GM12878 (cell line): ENCODE results near the gene BCAS4. TPM values are rescaled to one million over a fixed set of nuclear protein-coding genes. Genes with fewer than 3 reads are reported as not detected.

Experiments
- ATAC-seq: fragments of 200-7000 bp; cut with Tn5 transposase; 3 replicates; pipeline ENCODE4 v1.9.1; 2020; ENCODE audit warnings: mild to moderate bottlenecking, moderate library complexity
- BruUV-seq: library from RNA; stranded (reverse); fragments of 400-500 nt; replicated peaks from 2 replicates; lab custom pipeline; 2021; lab: Mats Ljungman, UMichigan
- CTCF ChIA-PET: fragments of 300-600 bp; sonication (Branson Sonifier 250); formaldehyde crosslinking; extraction: SDS; loops from one replicate; lab custom pipeline; 2021; ENCODE audit warnings: inconsistent platforms; lab: Yijun Ruan, JAX
- POLR2A ChIA-PET: fragments of 350-600 bp; formaldehyde crosslinking; extraction: SDS; loops from one replicate; lab custom pipeline; 2021; ENCODE audit warnings: inconsistent platforms; lab: Charles Lee
- RAD21 ChIA-PET: fragments of 300-600 bp; sonication (Branson Sonifier 250); formaldehyde crosslinking; loops from one replicate; lab custom pipeline; 2023; ENCODE audit warnings: antibody characterized with exemption; ENCODE audit not compliant: unreplicated experiment; lab: Charles Lee
- SMC1A ChIA-PET: fragments of 300-600 bp; sonication (Branson Sonifier 250); formaldehyde crosslinking; loops from one replicate; lab custom pipeline; 2023; ENCODE audit not compliant: unreplicated experiment, uncharacterized antibody; lab: Charles Lee
- DNase-seq: peaks from one replicate; pipeline ENCODE4 v3.0.0-alpha.2; 2011; ENCODE audit warnings: low read depth, low spot score
- FAIRE-seq: peaks from 3 replicates; lab custom pipeline; 2011; peaks lifted over from hg19 to GRCh38; lab: Jason Lieb, UNC
- H2AFZ ChIP-seq: 2 replicates; pipeline ENCODE4 v1.6.0; 2011; ENCODE audit warnings: low read depth, low read length, control low read depth; ENCODE audit not compliant: control insufficient read depth
- H3K27ac ChIP-seq: 2 replicates; pipeline ENCODE4 v1.5.1; 2011; ENCODE audit warnings: control low read depth; ENCODE audit not compliant: control insufficient read depth, insufficient read depth
- H3K27me3 ChIP-seq, 2 experiments: replicated peaks in 1 of 2; 2 replicates each; pipeline versions ENCODE4 v1.6.0 to v1.6.1; 2011; ENCODE audit warnings: low read length in 1 of 2; ENCODE audit not compliant: control insufficient read depth in 2 of 2, insufficient read depth in 2 of 2
- H3K36me3 ChIP-seq, 2 experiments: 2 replicates each; pipeline ENCODE4 v1.5.1; 2011; ENCODE audit warnings: low read length in 1 of 2; ENCODE audit not compliant: control insufficient read depth in 2 of 2, insufficient read depth in 2 of 2
- H3K4me1 ChIP-seq: 2 replicates; pipeline ENCODE4 v1.6.1; 2011; ENCODE audit warnings: mild to moderate bottlenecking, low read length, moderate library complexity, mixed read lengths; ENCODE audit not compliant: control insufficient read depth, insufficient read depth
- H3K4me2 ChIP-seq: 2 replicates; pipeline ENCODE4 v1.6.0; 2011; ENCODE audit warnings: control low read depth; ENCODE audit not compliant: control insufficient read depth, insufficient read depth
- H3K4me3 ChIP-seq: fragments of 200-600 bp; sonication (generic); 2 replicates; pipeline ENCODE4 v1.5.1; 2016
- H3K79me2 ChIP-seq: 2 replicates; pipeline ENCODE4 v1.6.0; 2011; ENCODE audit warnings: low read length; ENCODE audit not compliant: control insufficient read depth, insufficient read depth
- H3K9ac ChIP-seq: 2 replicates; pipeline ENCODE4 v1.8.0; 2011; ENCODE audit warnings: low read length, control low read depth, mixed read lengths; ENCODE audit not compliant: control insufficient read depth, insufficient read depth
- H3K9me3 ChIP-seq: replicated peaks from 3 replicates; pipeline ENCODE4 v1.5.1; 2011; ENCODE audit warnings: mild to moderate bottlenecking, low read length; ENCODE audit not compliant: control insufficient read depth, insufficient read depth
- H4K20me1 ChIP-seq: 2 replicates; pipeline ENCODE4 v1.6.0; 2011; ENCODE audit not compliant: control insufficient read depth, insufficient read depth
- CBX5 ChIP-seq: sonication (generic); IDR thresholded peaks from 2 replicates; pipeline ENCODE4 v1.6.1; 2016; ENCODE audit warnings: low read depth, moderate library complexity, mild to moderate bottlenecking, inconsistent platforms
- FOS ChIP-seq: IDR thresholded peaks from 3 replicates; pipeline ENCODE4 v1.6.1; 2011; ENCODE audit warnings: borderline replicate concordance; ENCODE audit not compliant: insufficient read length; ENCODE audit errors: extremely low read depth
- FOXK2 ChIP-seq: fragments of 450-650 bp; IDR thresholded peaks from 2 replicates; pipeline ENCODE4 v1.6.1; 2017; ENCODE audit warnings: mild to moderate bottlenecking, moderate library complexity
- HDAC2 ChIP-seq: fragments of 200-600 bp; sonication (generic); IDR thresholded peaks from 2 replicates; pipeline ENCODE4 v1.6.1; 2017
- MAX ChIP-seq: IDR thresholded peaks from 2 replicates; pipeline ENCODE4 v1.6.1; 2012; ENCODE audit warnings: low read depth, low read length, improper control_type of control experiment
- MYB ChIP-seq: fragments of 150-350 bp; IDR thresholded peaks from 2 replicates; pipeline ENCODE4 v1.6.1; 2014; ENCODE audit warnings: mild to moderate bottlenecking, low read depth, low read length, borderline replicate concordance
- NFIC ChIP-seq: IDR thresholded peaks from 2 replicates; pipeline ENCODE4 v1.6.1; 2012; ENCODE audit warnings: low read depth, mild to moderate bottlenecking, inconsistent platforms, low read length, moderate library complexity
- NFYB ChIP-seq: IDR thresholded peaks from 2 replicates; pipeline ENCODE4 v1.6.1; 2011; ENCODE audit warnings: low read depth, mild to moderate bottlenecking, low read length, improper control_type of control experiment, moderate library complexity; ENCODE audit not compliant: insufficient read depth
- PAX5 ChIP-seq: IDR thresholded peaks from 2 replicates; pipeline ENCODE4 v1.6.1; 2011; ENCODE audit warnings: low read depth, low read length, borderline replicate concordance
- RB1 ChIP-seq: fragments of 450-650 bp; formaldehyde crosslinking; IDR thresholded peaks from 2 replicates; pipeline ENCODE4 v1.6.1; 2017; ENCODE audit warnings: mild to moderate bottlenecking, borderline replicate concordance
- STAT3 ChIP-seq: IDR thresholded peaks from 2 replicates; pipeline ENCODE4 v1.6.1; 2011; ENCODE audit warnings: low read depth, low read length, improper control_type of control experiment
- ZBED1 ChIP-seq: IDR thresholded peaks from 2 replicates; pipeline ENCODE4 v1.6.1; 2016; ENCODE audit warnings: borderline replicate concordance
- ZBTB33 ChIP-seq: fragments of 450-650 bp; IDR thresholded peaks from 2 replicates; pipeline ENCODE4 v1.6.1; 2017; ENCODE audit warnings: mild to moderate bottlenecking
- WGBS: methylation state at CpG from one replicate; pipeline ENCODE4 v1.1.6; 2016; ENCODE audit warnings: low lambda C conversion rate; ENCODE audit not compliant: insufficient replicate concordance, insufficient coverage; ENCODE audit errors: missing lambda C conversion rate; 5-methylcytosine and 5-hydroxymethylcytosine counted together
- in situ Hi-C: fragments of 300-500 bp; cut with MboI; formaldehyde crosslinking; loops from 9 replicates; pipeline ENCODE4 v1.14.3; 2018; ENCODE audit warnings: mixed read lengths
- intact Hi-C: fragments of 100-400 bp; cut with micrococcal nuclease; formaldehyde crosslinking; loops from one replicate; pipeline ENCODE4 v1.14.2; 2022; ENCODE audit not compliant: unreplicated experiment
- polyA plus RNA-seq, 11 experiments: library from polyadenylated mRNA; depleted of rRNA in 4 of 11; unstranded in 6 of 11; stranded (reverse) in 5 of 11; fragments of >200 nt; fragmentation: Nextera tagmentation in 4 of 11; fragmentation: Illumina TruSeq in 1 of 11; extraction: Ambion mirVana in 4 of 11; extraction: Trizol in 1 of 11; gene quantifications; 1 replicate in 1 of 11; 2 replicates in 10 of 11; pipeline versions ENCODE4 v1.2.1 to v1.2.3, GENCODE V29; 2011 to 2016; ENCODE audit warnings: inconsistent platforms in 2 of 11, missing spikeins in 2 of 11, low read depth in 1 of 11
- total RNA-seq, 4 experiments: library from RNA; depleted of rRNA in 3 of 4; stranded (reverse); fragments of >200 nt in 3 of 4; fragmentation: Illumina TruSeq in 1 of 4; extraction: Trizol in 1 of 4; gene quantifications; 2 replicates each; pipeline versions ENCODE4 v1.2.1 to v1.2.3, GENCODE V29; 2013 to 2021

The BCAS4 gene
- total and polyA plus RNA-seq, 10 of the 15 experiments (the other 5 are each of a cell fraction or from before 2014, with no cell fraction given), result 14.8 to 214 (median 65.3) TPM

- Histone ChIP-seq H4K20me1 (peaks cover 8% of the 10 kb centered on the region), H3K9me3 (no peaks in the 10 kb centered on the region), H3K27ac (peak overlapping the region; percentile 28; the same call in 1 of the 2 replicates), H3K4me3 (no peak overlapping the region; the same call in 1 of the 2 replicates), H3K36me3 (peaks cover 5 to 24% of the 10 kb centered on the region in 2 experiments), H3K4me1 (peaks cover 62% of the 10 kb centered on the region), H3K4me2 (peak overlapping the region; percentile 59)
- FAIRE-seq, result no peak
- no peak for TF ChIP-seq FOXK2
- TF ChIP-seq ZBED1, result no peak
- TF ChIP-seq STAT3, result no peak
- TF ChIP-seq ZBTB33, result no peak
- no peak for TF ChIP-seq PAX5
- no peak for TF ChIP-seq HDAC2
- TF ChIP-seq NFIC, result no peak
- TF ChIP-seq MAX, result no peak
- no peak for TF ChIP-seq MYB
- no peak for TF ChIP-seq NFYB
- TF ChIP-seq CBX5, result no peak
- TF ChIP-seq FOS, result no peak
- TF ChIP-seq RB1, result no peak
- TF ChIP-seq, all 136 proteins: peak for 0
- ATAC-seq, result no peak
- WGBS, result 54% methylated on average over 5 of the region's 5 CpGs
- Histone ChIP-seq H3K79me2 (peaks cover 97% of the 10 kb centered on the region), H3K27me3 (no peaks in the 10 kb centered on the region), H3K9ac (no peak overlapping the region; the same call in 1 of the 2 replicates), H2AFZ (no peak overlapping the region)
- in situ Hi-C loops, result no loop called here
- RAD21 ChIA-PET, result interaction anchor here (0.8 to 3.7 kb wide), 9 partner anchors 8 to 122 kb away, joined by 3 to 22 read pairs (median 7); partner anchors contain the start of genes ADNP and BCAS4
- intact Hi-C loops, result no loop called here
- DNase-seq, result no peak
- CTCF ChIA-PET, result interaction anchor here (0.8 to 4.9 kb wide), 6 partner anchors 11 to 337 kb away, joined by 3 to 91 read pairs (median 6); partner anchors contain the start of genes ADNP and BCAS4
- SMC1A ChIA-PET, result interaction anchor here (1.0 to 3.5 kb wide), 6 partner anchors 8 to 122 kb away, joined by 3 to 54 read pairs (median 6); partner anchors contain the start of genes ADNP and BCAS4
- POLR2A ChIA-PET, result interaction anchor here (0.5 to 4.1 kb wide), 7 partner anchors 9 to 679 kb away, joined by 3 to 26 read pairs (median 4); no protein-coding TSS in a partner anchor
- BruUV-seq, result no TSS peak
These were observed 121.4 kb downstream of the BCAS4 start for GRCh38 chr20:50916257-50916656.
